ENCODE data around the gene SLC6A2. TPM values are rescaled to one million over a fixed set of nuclear protein-coding genes. Genes with fewer than 3 reads are reported as not detected.

SLC6A2 gene
- total and polyA plus RNA-seq, 7 experiments from 2014 or later = not detected

GRCh38 chr16:55717326-55717725, 61.5 kb downstream of the SLC6A2 start:
- ChIA-PET CTCF (no interaction called here), POLR2A (no interaction called here)
- Histone ChIP-seq H3K27me3 (ENCODE audit: control insufficient read depth in 2 of 2, insufficient read depth in 2 of 2, low read length in 2 of 2) (no peaks in the 10 kb centered on the region), H3K9me3 (ENCODE audit: control insufficient read depth in 2 of 3, low read length in 3 of 3) (no peaks in the 10 kb centered on the region), H3K36me3 (ENCODE audit: control insufficient read depth in 2 of 3, insufficient read depth in 3 of 3, low read length in 3 of 3) (no peaks in the 10 kb centered on the region), H3K4me3 (ENCODE audit: low read length) (no peak overlapping the region), H3K27ac (ENCODE audit: low read depth, low read length) (no peak overlapping the region), H3K4me1 (ENCODE audit: control insufficient read depth in 2 of 2, insufficient read depth in 2 of 2, low read length in 2 of 2) (no peaks in the 10 kb centered on the region)
- no peak for DNase-seq
- H3K36me3 Mint-ChIP-seq = no peaks in the 10 kb centered on the region
- no peak overlapping the region for H3K27ac Mint-ChIP-seq
- no peaks in the 10 kb centered on the region for H3K4me1 Mint-ChIP-seq
- peaks cover 7 to 40% (median 38%) of the 10 kb centered on the region in 5 donors for H3K27me3 Mint-ChIP-seq
- H3K9me3 Mint-ChIP-seq = peaks cover 0 to 6% (median 0%) of the 10 kb centered on the region in 11 donors
- H3K4me3 Mint-ChIP-seq = no peak overlapping the region
- ATAC-seq = no peak
- intact Hi-C loops (cut with micrococcal nuclease) = no loop called here

- DNase-seq = no peak
- CTCF ChIA-PET = no interaction called here
- Histone ChIP-seq H3K9me3 (ENCODE audit: control insufficient read depth in 2 of 3, low read length in 3 of 3) (no peaks in the 10 kb centered on the region), H3K36me3 (ENCODE audit: control insufficient read depth in 2 of 3, insufficient read depth in 3 of 3, low read length in 3 of 3) (no peaks in the 10 kb centered on the region), H3K27ac (ENCODE audit: low read depth, low read length) (no peak overlapping the region), H3K4me1 (ENCODE audit: control insufficient read depth in 2 of 2, insufficient read depth in 2 of 2, low read length in 2 of 2) (no peaks in the 10 kb centered on the region), H3K4me3 (ENCODE audit: low read length) (no peak overlapping the region), H3K27me3 (ENCODE audit: control insufficient read depth in 2 of 2, insufficient read depth in 2 of 2, low read length in 2 of 2) (no peaks in the 10 kb centered on the region)
- H3K9me3 Mint-ChIP-seq = peaks cover 0 to 6% (median 0%) of the 10 kb centered on the region in 11 donors
- POLR2A ChIA-PET = no interaction called here
- H3K27ac Mint-ChIP-seq = no peak overlapping the region
- peaks cover 12 to 31% (median 18%) of the 10 kb centered on the region in 5 donors for H3K27me3 Mint-ChIP-seq
- intact Hi-C loops (cut with micrococcal nuclease) = no loop called here
- H3K4me1 Mint-ChIP-seq = no peaks in the 10 kb centered on the region
- H3K4me3 Mint-ChIP-seq = no peak overlapping the region
- H3K36me3 Mint-ChIP-seq = no peaks in the 10 kb centered on the region
- no peak for ATAC-seq
Observed at GRCh38 chr16:55725055-55725777, 69.4 kb downstream of the SLC6A2 start.

GRCh38 chr16:55728797-55729196, 73.0 kb downstream of the SLC6A2 start:
- ATAC-seq (no peak), DNase-seq (no peak)
- intact Hi-C loops (cut with micrococcal nuclease) = no loop called here
- peaks cover 2 to 17% (median 12%) of the 10 kb centered on the region in 5 donors for H3K27me3 Mint-ChIP-seq
- H3K27ac ChIP-seq (ENCODE audit: low read depth, low read length) = no peak overlapping the region
- H3K36me3 Mint-ChIP-seq = no peaks in the 10 kb centered on the region
- H3K27ac Mint-ChIP-seq = no peak overlapping the region
- no peaks in the 10 kb centered on the region for H3K4me1 Mint-ChIP-seq
- H3K4me3 Mint-ChIP-seq = no peak overlapping the region
- H3K27me3 ChIP-seq (ENCODE audit: control insufficient read depth in 2 of 2, insufficient read depth in 2 of 2, low read length in 2 of 2) = no peaks in the 10 kb centered on the region
- H3K9me3 ChIP-seq (ENCODE audit: control insufficient read depth in 2 of 3, low read length in 3 of 3) = no peaks in the 10 kb centered on the region
- H3K4me3 ChIP-seq (ENCODE audit: low read length) = no peak overlapping the region
- no peaks in the 10 kb centered on the region for H3K36me3 ChIP-seq (ENCODE audit: control insufficient read depth in 2 of 3, insufficient read depth in 3 of 3, low read length in 3 of 3)
- POLR2A ChIA-PET = no interaction called here
- CTCF ChIA-PET = no interaction called here
- H3K9me3 Mint-ChIP-seq = peaks cover 0 to 5% (median 0%) of the 10 kb centered on the region in 11 donors
- no peaks in the 10 kb centered on the region for H3K4me1 ChIP-seq (ENCODE audit: control insufficient read depth in 2 of 2, insufficient read depth in 2 of 2, low read length in 2 of 2)

- Mint-ChIP-seq H3K9me3 (peaks cover 0 to 5% (median 0%) of the 10 kb centered on the region in 11 donors), H3K4me1 (no peaks in the 10 kb centered on the region), H3K4me3 (no peak overlapping the region), H3K36me3 (no peaks in the 10 kb centered on the region), H3K27ac (no peak overlapping the region), H3K27me3 (peaks cover 2 to 14% (median 12%) of the 10 kb centered on the region in 5 donors)
- DNase-seq (no peak), ATAC-seq (no peak)
- Histone ChIP-seq H3K27me3 (ENCODE audit: control insufficient read depth in 2 of 2, insufficient read depth in 2 of 2, low read length in 2 of 2) (no peaks in the 10 kb centered on the region), H3K36me3 (ENCODE audit: control insufficient read depth in 2 of 3, insufficient read depth in 3 of 3, low read length in 3 of 3) (no peaks in the 10 kb centered on the region), H3K9me3 (ENCODE audit: control insufficient read depth in 2 of 3, low read length in 3 of 3) (no peaks in the 10 kb centered on the region), H3K4me3 (ENCODE audit: low read length) (no peak overlapping the region), H3K4me1 (ENCODE audit: control insufficient read depth in 2 of 2, insufficient read depth in 2 of 2, low read length in 2 of 2) (no peaks in the 10 kb centered on the region), H3K27ac (ENCODE audit: low read depth, low read length) (no peak overlapping the region)
- ChIA-PET POLR2A (no interaction called here), CTCF (no interaction called here)
- intact Hi-C loops (cut with micrococcal nuclease) = no loop called here
Observed at GRCh38 chr16:55730115-55730514, 74.3 kb downstream of the SLC6A2 start.

- Mint-ChIP-seq H3K27me3 (peaks cover 2 to 24% (median 21%) of the 10 kb centered on the region in 5 donors), H3K4me3 (no peak overlapping the region), H3K9me3 (peaks cover 0 to 6% (median 0%) of the 10 kb centered on the region in 11 donors), H3K4me1 (no peaks in the 10 kb centered on the region), H3K36me3 (no peaks in the 10 kb centered on the region), H3K27ac (no peak overlapping the region)
- ATAC-seq (no peak), DNase-seq (no peak)
- Histone ChIP-seq H3K4me1 (ENCODE audit: control insufficient read depth in 2 of 2, insufficient read depth in 2 of 2, low read length in 2 of 2) (no peaks in the 10 kb centered on the region), H3K27ac (ENCODE audit: low read depth, low read length) (no peak overlapping the region), H3K27me3 (ENCODE audit: control insufficient read depth in 2 of 2, insufficient read depth in 2 of 2, low read length in 2 of 2) (no peaks in the 10 kb centered on the region), H3K36me3 (ENCODE audit: control insufficient read depth in 2 of 3, insufficient read depth in 3 of 3, low read length in 3 of 3) (no peaks in the 10 kb centered on the region), H3K9me3 (ENCODE audit: control insufficient read depth in 2 of 3, low read length in 3 of 3) (no peaks in the 10 kb centered on the region), H3K4me3 (ENCODE audit: low read length) (no peak overlapping the region)
- ChIA-PET POLR2A (no interaction called here), CTCF (no interaction called here)
- intact Hi-C loops (cut with micrococcal nuclease) = no loop called here
Observed at GRCh38 chr16:55732496-55732895, 76.7 kb downstream of the SLC6A2 start.

GRCh38 chr16:55734665-55735064, 78.9 kb downstream of the SLC6A2 start:
- CTCF ChIA-PET = no interaction called here

GRCh38 chr16:55735120-55735781, 79.5 kb downstream of the SLC6A2 start:
- no peak overlapping the region for H3K27ac Mint-ChIP-seq

More at GRCh38 chr16:55734665-55735064, 78.9 kb downstream of the SLC6A2 start:
- no peak for DNase-seq
- POLR2A ChIA-PET = no interaction called here
- Histone ChIP-seq H3K36me3 (ENCODE audit: control insufficient read depth in 2 of 3, insufficient read depth in 3 of 3, low read length in 3 of 3) (no peaks in the 10 kb centered on the region), H3K9me3 (ENCODE audit: control insufficient read depth in 2 of 3, low read length in 3 of 3) (no peaks in the 10 kb centered on the region), H3K27me3 (ENCODE audit: control insufficient read depth in 2 of 2, insufficient read depth in 2 of 2, low read length in 2 of 2) (no peaks in the 10 kb centered on the region), H3K4me3 (ENCODE audit: low read length) (no peak overlapping the region), H3K4me1 (ENCODE audit: control insufficient read depth in 2 of 2, insufficient read depth in 2 of 2, low read length in 2 of 2) (no peaks in the 10 kb centered on the region), H3K27ac (ENCODE audit: low read depth, low read length) (no peak overlapping the region)
- peaks cover 0 to 6% (median 0%) of the 10 kb centered on the region in 11 donors for H3K9me3 Mint-ChIP-seq
- peaks cover 4 to 25% (median 22%) of the 10 kb centered on the region in 5 donors for H3K27me3 Mint-ChIP-seq
- no peak overlapping the region for H3K27ac Mint-ChIP-seq
- ATAC-seq = no peak
- H3K4me1 Mint-ChIP-seq = no peaks in the 10 kb centered on the region
- no peaks in the 10 kb centered on the region for H3K36me3 Mint-ChIP-seq
- no peak overlapping the region for H3K4me3 Mint-ChIP-seq
- intact Hi-C loops (cut with micrococcal nuclease) = no loop called here

More at GRCh38 chr16:55735120-55735781, 79.5 kb downstream of the SLC6A2 start:
- Histone ChIP-seq H3K36me3 (ENCODE audit: control insufficient read depth in 2 of 3, insufficient read depth in 3 of 3, low read length in 3 of 3) (no peaks in the 10 kb centered on the region), H3K27me3 (ENCODE audit: control insufficient read depth in 2 of 2, insufficient read depth in 2 of 2, low read length in 2 of 2) (no peaks in the 10 kb centered on the region), H3K27ac (ENCODE audit: low read depth, low read length) (no peak overlapping the region), H3K4me3 (ENCODE audit: low read length) (no peak overlapping the region), H3K4me1 (ENCODE audit: control insufficient read depth in 2 of 2, insufficient read depth in 2 of 2, low read length in 2 of 2) (no peaks in the 10 kb centered on the region), H3K9me3 (ENCODE audit: control insufficient read depth in 2 of 3, low read length in 3 of 3) (no peaks in the 10 kb centered on the region)
- Mint-ChIP-seq H3K27me3 (peaks cover 4 to 24% (median 22%) of the 10 kb centered on the region in 5 donors), H3K36me3 (no peaks in the 10 kb centered on the region), H3K9me3 (peaks cover 0 to 6% (median 0%) of the 10 kb centered on the region in 11 donors), H3K4me1 (no peaks in the 10 kb centered on the region), H3K4me3 (no peak overlapping the region)
- CTCF ChIA-PET = no interaction called here
- DNase-seq (no peak), ATAC-seq (no peak)
- intact Hi-C loops (cut with micrococcal nuclease) = no loop called here
- POLR2A ChIA-PET = interaction anchor here (0.8 kb wide), 1 partner anchor 105 kb away, joined by 3 read pairs; no protein-coding TSS in a partner anchor

Data from naive thymus-derived CD4-positive, alpha-beta T cell (primary cell).